ENCODE measurements around the gene MYG1. TPM values are rescaled to one million over a fixed set of nuclear protein-coding genes. Genes with fewer than 3 reads are reported as not detected.

The MYG1 gene
- total and polyA plus RNA-seq, 2 experiments from 2014 or later = 25.5 to 35.9 TPM

DNA sequence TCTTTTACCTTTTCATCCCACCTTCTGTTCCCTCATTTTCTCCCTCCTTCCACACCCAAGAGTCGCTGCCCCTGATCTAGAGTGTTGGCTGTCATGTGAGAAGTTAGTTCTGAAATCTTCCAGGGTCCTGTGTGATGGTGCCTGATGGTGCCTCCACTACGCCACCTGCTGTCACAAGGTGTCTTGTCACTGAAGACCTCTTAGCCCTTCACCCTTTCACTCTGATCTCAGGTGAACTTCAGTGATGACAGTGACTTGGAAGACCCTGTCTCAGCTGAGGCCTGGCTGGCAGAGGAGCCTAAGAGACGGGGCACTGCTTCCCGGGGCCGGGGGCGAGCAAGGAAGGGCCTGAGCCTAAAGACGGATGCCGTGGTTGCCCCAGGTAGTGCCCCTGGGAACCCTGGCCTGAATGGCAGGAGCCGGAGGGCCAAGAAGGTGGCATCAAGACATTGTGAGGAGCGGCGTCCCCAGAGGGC is 11.7 kb upstream of the MYG1 start:
- WGBS (ENCODE audit: low lambda C conversion rate, missing lambda C conversion rate) = 85% methylated on average over 11 of the region's 11 CpGs
- Histone ChIP-seq H3K4me2 (no peak overlapping the region), H3K4me1 (ENCODE audit: insufficient read depth) (no peaks in the 10 kb centered on the region), H3K27ac (no peak overlapping the region), H3K27me3 (no peaks in the 10 kb centered on the region), H3K4me3 (no peak overlapping the region), H3K79me2 (no peaks in the 10 kb centered on the region), H2AFZ (no peak overlapping the region), H3K36me3 (replicated peaks; ENCODE audit: insufficient read depth, low read depth) (no peaks in the 10 kb centered on the region), H4K20me1 (ENCODE audit: insufficient read depth, poor library complexity, severe bottlenecking) (no peaks in the 10 kb centered on the region), H3K9me2 (replicated peaks; ENCODE audit: insufficient read depth) (no peaks in the 10 kb centered on the region), H3K9me3 (ENCODE audit: low read depth) (no peaks in the 10 kb centered on the region)
- TF ChIP-seq EZH2 (IDR thresholded peaks at IDR 0.05; ENCODE audit: borderline replicate concordance) (no peak), EZH2phosphoT487 (IDR thresholded peaks at IDR 0.05; ENCODE audit: low read depth, severe bottlenecking, unreplicated experiment) (no peak)
- TF ChIP-seq, protein P1, sequence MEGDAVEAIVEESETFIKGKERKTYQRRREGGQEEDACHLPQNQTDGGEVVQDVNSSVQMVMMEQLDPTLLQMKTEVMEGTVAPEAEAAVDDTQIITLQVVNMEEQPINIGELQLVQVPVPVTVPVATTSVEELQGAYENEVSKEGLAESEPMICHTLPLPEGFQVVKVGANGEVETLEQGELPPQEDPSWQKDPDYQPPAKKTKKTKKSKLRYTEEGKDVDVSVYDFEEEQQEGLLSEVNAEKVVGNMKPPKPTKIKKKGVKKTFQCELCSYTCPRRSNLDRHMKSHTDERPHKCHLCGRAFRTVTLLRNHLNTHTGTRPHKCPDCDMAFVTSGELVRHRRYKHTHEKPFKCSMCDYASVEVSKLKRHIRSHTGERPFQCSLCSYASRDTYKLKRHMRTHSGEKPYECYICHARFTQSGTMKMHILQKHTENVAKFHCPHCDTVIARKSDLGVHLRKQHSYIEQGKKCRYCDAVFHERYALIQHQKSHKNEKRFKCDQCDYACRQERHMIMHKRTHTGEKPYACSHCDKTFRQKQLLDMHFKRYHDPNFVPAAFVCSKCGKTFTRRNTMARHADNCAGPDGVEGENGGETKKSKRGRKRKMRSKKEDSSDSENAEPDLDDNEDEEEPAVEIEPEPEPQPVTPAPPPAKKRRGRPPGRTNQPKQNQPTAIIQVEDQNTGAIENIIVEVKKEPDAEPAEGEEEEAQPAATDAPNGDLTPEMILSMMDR (IDR thresholded peaks at IDR 0.05; ENCODE audit: poor library complexity) = peak; percentile 69
- peak; percentile 78 for DNase-seq (ENCODE audit: low spot score)

DNA sequence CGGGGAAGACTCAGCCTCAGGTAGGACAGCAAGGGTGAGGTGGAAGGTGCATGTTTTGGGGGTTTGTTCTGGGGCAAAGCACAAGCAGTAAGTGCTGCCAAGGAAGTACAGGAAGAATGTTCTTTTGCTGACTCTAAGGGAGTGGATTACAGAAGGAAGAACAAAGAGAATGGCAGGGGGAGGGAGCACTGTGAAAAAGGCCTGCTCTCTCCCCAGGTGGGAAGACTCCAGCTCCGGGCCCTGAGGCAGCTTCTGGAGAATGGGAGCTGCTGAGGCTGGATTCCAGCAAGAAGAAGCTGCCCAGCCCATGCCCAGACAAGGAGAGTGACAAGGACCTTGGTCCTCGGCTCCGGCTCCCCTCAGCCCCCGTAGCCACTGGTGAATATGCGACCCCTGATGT is 11.2 kb upstream of the MYG1 start:
- no peak for DNase-seq (ENCODE audit: low spot score)
- Histone ChIP-seq H3K4me2 (no peak overlapping the region), H3K9me3 (ENCODE audit: low read depth) (no peaks in the 10 kb centered on the region), H3K27ac (no peak overlapping the region), H3K36me3 (replicated peaks; ENCODE audit: insufficient read depth, low read depth) (no peaks in the 10 kb centered on the region), H2AFZ (no peak overlapping the region), H3K79me2 (no peaks in the 10 kb centered on the region), H4K20me1 (ENCODE audit: insufficient read depth, poor library complexity, severe bottlenecking) (no peaks in the 10 kb centered on the region), H3K4me3 (no peak overlapping the region), H3K4me1 (ENCODE audit: insufficient read depth) (no peaks in the 10 kb centered on the region), H3K9me2 (replicated peaks; ENCODE audit: insufficient read depth) (no peaks in the 10 kb centered on the region), H3K27me3 (no peaks in the 10 kb centered on the region)
- WGBS (ENCODE audit: low lambda C conversion rate, missing lambda C conversion rate) = 94% methylated on average over 6 of the region's 6 CpGs
- TF ChIP-seq EZH2 (IDR thresholded peaks at IDR 0.05; ENCODE audit: borderline replicate concordance) = no peak
- TF ChIP-seq EZH2phosphoT487 (IDR thresholded peaks at IDR 0.05; ENCODE audit: low read depth, severe bottlenecking, unreplicated experiment) = no peak
- TF ChIP-seq, protein P1 (IDR thresholded peaks at IDR 0.05; ENCODE audit: poor library complexity) = no peak

DNA sequence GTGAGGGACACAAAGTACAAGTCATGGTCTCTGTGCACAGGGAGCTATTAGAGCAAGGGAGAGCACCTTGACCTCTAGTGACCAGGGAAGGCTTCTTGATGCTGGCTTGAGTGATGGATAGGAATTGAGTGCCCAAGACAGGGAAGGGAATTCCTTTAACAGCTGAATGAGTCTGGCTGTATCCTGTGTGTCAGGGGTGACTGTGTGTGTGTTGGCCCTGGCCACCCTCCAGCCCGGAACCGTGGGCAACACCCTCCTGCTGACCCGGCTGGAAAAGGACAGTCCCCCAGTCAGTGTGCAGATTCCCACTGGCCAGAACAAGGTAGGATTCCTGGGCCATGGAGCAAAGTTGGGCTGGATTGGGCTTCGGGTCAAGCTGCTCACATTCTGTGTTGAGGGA is 9.6 kb upstream of the MYG1 start:
- TF ChIP-seq, protein P1 (IDR thresholded peaks at IDR 0.05; ENCODE audit: poor library complexity) = no peak
- TF ChIP-seq EZH2 (IDR thresholded peaks at IDR 0.05; ENCODE audit: borderline replicate concordance) (no peak), EZH2phosphoT487 (IDR thresholded peaks at IDR 0.05; ENCODE audit: low read depth, severe bottlenecking, unreplicated experiment) (no peak)
- Histone ChIP-seq H3K4me3 (no peak overlapping the region), H3K79me2 (no peaks in the 10 kb centered on the region), H3K27me3 (no peaks in the 10 kb centered on the region), H3K27ac (no peak overlapping the region), H3K36me3 (replicated peaks; ENCODE audit: insufficient read depth, low read depth) (no peaks in the 10 kb centered on the region), H3K9me3 (ENCODE audit: low read depth) (no peaks in the 10 kb centered on the region), H3K9me2 (replicated peaks; ENCODE audit: insufficient read depth) (no peaks in the 10 kb centered on the region), H3K4me1 (ENCODE audit: insufficient read depth) (peaks cover 6% of the 10 kb centered on the region), H4K20me1 (ENCODE audit: insufficient read depth, poor library complexity, severe bottlenecking) (no peaks in the 10 kb centered on the region), H3K4me2 (no peak overlapping the region), H2AFZ (no peak overlapping the region)
- DNase-seq (ENCODE audit: low spot score) = no peak
- 98% methylated on average over 4 of the region's 4 CpGs for WGBS (ENCODE audit: low lambda C conversion rate, missing lambda C conversion rate)

DNA sequence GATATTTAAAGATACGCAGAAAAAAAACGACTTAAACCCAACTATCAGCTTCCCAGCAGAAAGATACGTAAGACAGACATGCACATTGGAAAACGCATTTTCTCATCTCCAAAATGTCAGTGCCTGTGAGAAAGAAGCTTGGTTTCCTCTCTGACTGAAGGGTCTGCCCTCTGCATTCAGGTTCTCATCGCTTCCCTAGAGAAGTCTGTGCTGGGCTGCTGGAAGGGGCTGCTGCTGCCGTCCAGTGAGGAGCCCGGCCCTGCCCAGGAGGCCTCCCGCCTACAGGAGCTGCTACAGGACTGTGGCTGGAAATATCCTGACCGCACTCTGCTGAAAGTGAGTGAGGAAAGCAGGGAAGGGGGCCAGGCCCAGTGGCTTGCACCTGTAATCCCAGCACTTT is 8.8 kb upstream of the MYG1 start:
- DNase-seq (ENCODE audit: low spot score) = no peak
- no peak overlapping the region for H3K27ac ChIP-seq
- WGBS (ENCODE audit: low lambda C conversion rate, missing lambda C conversion rate) = 93% methylated on average over 9 of the region's 9 CpGs
- peaks cover 7% of the 10 kb centered on the region for H3K4me1 ChIP-seq (ENCODE audit: insufficient read depth)
- no peaks in the 10 kb centered on the region for H3K9me3 ChIP-seq (ENCODE audit: low read depth)
- no peaks in the 10 kb centered on the region for H3K9me2 ChIP-seq (replicated peaks; ENCODE audit: insufficient read depth)
- H2AFZ ChIP-seq = no peak overlapping the region
- H3K4me3 ChIP-seq = no peak overlapping the region
- TF ChIP-seq EZH2phosphoT487 (IDR thresholded peaks at IDR 0.05; ENCODE audit: low read depth, severe bottlenecking, unreplicated experiment) = no peak
- TF ChIP-seq, protein P1 (IDR thresholded peaks at IDR 0.05; ENCODE audit: poor library complexity) = no peak
- no peak for TF ChIP-seq EZH2 (IDR thresholded peaks at IDR 0.05; ENCODE audit: borderline replicate concordance)
- no peaks in the 10 kb centered on the region for H3K36me3 ChIP-seq (replicated peaks; ENCODE audit: insufficient read depth, low read depth)
- no peaks in the 10 kb centered on the region for H3K27me3 ChIP-seq
- peaks cover 1% of the 10 kb centered on the region for H3K79me2 ChIP-seq
- no peak overlapping the region for H3K4me2 ChIP-seq
- H4K20me1 ChIP-seq (ENCODE audit: insufficient read depth, poor library complexity, severe bottlenecking) = no peaks in the 10 kb centered on the region
